ENCODE measurements around the gene CCDC172.

Gene CCDC172

DNA sequence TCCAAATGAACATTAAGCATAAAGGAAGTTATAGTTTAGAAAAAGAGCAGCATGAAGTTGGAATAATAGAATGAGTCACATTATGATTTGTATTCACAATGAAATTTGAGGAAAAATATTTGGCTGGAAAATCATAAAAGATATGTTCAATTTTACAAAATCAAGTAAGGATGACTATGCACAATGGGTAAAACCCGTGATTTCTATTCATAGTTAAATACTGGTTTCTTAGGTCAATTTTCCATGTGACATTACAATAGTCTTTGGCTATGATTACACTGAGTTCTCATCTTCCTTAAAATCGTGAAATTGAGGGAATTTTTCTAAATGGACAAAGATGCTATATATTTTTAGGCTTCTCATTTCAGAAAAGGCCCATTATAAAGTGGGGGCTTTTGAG is 17.4 kb upstream of the CCDC172 start:
- Histone ChIP-seq H3K4me3 (ENCODE audit: low read length) (no peak overlapping the region), H3K4me1 (ENCODE audit: control insufficient read depth, insufficient read depth, low read length) (no peaks in the 10 kb centered on the region), H3K9ac (ENCODE audit: low read length) (no peak overlapping the region), H3K27me3 (ENCODE audit: control insufficient read depth, insufficient read depth, low read length) (no peaks in the 10 kb centered on the region), H3K36me3 (ENCODE audit: control insufficient read depth, insufficient read depth, low read length) (no peaks in the 10 kb centered on the region), H3K9me3 (ENCODE audit: control insufficient read depth, low read length) (no peaks in the 10 kb centered on the region)

DNA sequence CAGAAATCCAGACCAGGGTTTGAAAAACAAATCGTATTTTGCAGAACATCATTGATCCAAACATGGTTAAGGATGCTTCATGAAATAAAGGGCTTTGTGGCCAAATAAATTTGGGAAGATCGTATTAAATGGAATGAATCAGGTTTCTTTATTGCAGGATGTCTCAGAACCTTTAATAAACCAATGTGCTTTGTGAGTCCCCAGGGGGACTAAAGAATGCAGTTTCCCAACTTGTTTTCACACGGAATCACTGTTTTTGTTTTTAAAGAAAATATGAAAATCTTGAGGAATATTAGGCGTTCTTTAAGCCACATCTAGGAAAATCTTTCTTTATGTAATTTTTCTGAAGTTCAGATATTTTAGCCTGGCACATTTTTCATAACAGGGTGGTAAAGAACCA is 16.8 kb upstream of the CCDC172 start:
- H3K36me3 ChIP-seq (ENCODE audit: control insufficient read depth, insufficient read depth, low read length) = no peaks in the 10 kb centered on the region
- H3K9me3 ChIP-seq (ENCODE audit: control insufficient read depth, low read length) = no peaks in the 10 kb centered on the region
- no peak overlapping the region for H3K9ac ChIP-seq (ENCODE audit: low read length)
- no peaks in the 10 kb centered on the region for H3K4me1 ChIP-seq (ENCODE audit: control insufficient read depth, insufficient read depth, low read length)
- no peaks in the 10 kb centered on the region for H3K27me3 ChIP-seq (ENCODE audit: control insufficient read depth, insufficient read depth, low read length)
- H3K4me3 ChIP-seq (ENCODE audit: low read length) = no peak overlapping the region

DNA sequence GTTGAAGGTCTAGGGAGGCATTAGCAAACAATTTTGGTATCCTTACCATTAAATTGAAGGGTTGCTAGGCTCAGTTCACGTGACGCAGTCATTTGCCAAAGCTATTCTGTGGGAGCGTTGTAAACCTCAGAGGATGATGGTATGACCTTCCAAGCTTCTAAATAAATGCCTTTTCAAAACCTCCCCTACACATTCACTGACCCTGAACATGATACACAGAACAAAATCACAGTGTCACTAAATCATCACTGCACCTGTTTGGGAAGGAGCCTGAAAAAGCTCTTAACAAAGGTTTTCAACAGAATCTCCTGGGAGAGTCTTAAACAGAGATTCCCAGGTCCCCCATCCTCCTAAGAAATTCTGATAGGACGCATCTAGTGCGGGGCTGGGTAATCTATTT is 13.2 kb upstream of the CCDC172 start:
- Histone ChIP-seq H3K4me3 (ENCODE audit: low read length) (no peak overlapping the region), H3K4me1 (ENCODE audit: control insufficient read depth, insufficient read depth, low read length) (no peaks in the 10 kb centered on the region), H3K36me3 (ENCODE audit: control insufficient read depth, insufficient read depth, low read length) (no peaks in the 10 kb centered on the region), H3K27me3 (ENCODE audit: control insufficient read depth, insufficient read depth, low read length) (no peaks in the 10 kb centered on the region), H3K9ac (ENCODE audit: low read length) (no peak overlapping the region), H3K9me3 (ENCODE audit: control insufficient read depth, low read length) (no peaks in the 10 kb centered on the region)

DNA sequence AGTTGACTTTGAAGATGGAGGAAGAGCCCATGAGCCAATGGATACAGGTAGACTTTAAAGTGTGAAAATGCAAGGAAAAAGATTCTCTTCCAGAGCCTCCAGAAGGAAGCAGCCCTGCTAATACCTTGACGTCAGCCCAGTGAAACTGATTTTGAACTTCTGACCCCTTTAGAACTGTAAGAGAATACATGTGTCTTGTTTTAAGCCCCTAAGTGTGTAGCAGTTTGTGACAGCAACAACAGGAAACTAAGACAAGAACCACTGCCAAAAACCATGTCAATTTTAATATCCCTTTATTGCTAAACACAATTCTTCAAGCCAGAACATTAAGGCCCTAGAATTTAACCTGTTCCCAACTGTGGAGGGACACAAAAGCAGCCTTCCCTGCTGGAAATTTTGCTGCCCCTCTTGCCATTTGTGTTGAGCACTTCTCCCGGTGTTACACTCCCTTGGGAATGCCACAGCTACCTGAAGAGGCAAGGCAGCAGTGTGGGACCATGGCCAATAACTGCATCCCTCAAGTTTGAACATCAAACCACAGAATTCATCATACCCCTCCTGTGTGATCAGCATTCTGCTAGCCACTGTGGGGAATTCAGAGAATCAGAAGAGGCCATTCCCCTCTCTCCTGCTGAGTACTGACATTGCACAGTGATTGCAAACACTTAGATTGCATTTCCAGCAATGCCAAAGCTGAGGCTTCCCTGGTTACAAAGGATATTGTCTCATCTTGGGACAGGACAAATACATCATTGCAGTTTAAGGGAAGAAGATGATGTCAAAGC is 12.3 kb upstream of the CCDC172 start:
- Histone ChIP-seq H3K36me3 (ENCODE audit: control insufficient read depth, insufficient read depth, low read length) (no peaks in the 10 kb centered on the region), H3K9ac (ENCODE audit: low read length) (no peak overlapping the region), H3K27me3 (ENCODE audit: control insufficient read depth, insufficient read depth, low read length) (no peaks in the 10 kb centered on the region), H3K4me1 (ENCODE audit: control insufficient read depth, insufficient read depth, low read length) (no peaks in the 10 kb centered on the region), H3K4me3 (ENCODE audit: low read length) (no peak overlapping the region), H3K9me3 (ENCODE audit: control insufficient read depth, low read length) (no peaks in the 10 kb centered on the region)

DNA sequence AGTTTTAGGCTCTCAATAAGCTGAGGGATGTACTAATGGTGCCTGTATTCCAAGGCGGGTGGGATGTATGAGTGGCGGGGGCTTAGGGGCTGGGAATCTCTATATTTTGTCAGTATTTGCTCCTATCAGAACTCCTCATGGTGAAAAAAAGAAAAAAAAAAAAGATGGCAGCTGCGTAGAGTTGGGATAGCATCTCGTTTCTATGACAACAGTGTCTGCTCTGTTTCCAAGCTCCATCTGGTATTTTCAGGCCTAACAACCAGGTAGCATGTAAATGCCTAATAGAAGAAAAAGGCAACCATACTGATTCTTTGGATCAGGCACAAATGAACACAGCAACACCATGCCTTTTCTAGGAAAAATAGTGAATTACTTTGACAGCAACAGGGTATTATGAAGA is 11.7 kb upstream of the CCDC172 start:
- no peaks in the 10 kb centered on the region for H3K9me3 ChIP-seq (ENCODE audit: control insufficient read depth, low read length)
- no peak overlapping the region for H3K9ac ChIP-seq (ENCODE audit: low read length)
- H3K36me3 ChIP-seq (ENCODE audit: control insufficient read depth, insufficient read depth, low read length) = no peaks in the 10 kb centered on the region
- no peak overlapping the region for H3K4me3 ChIP-seq (ENCODE audit: low read length)
- no peaks in the 10 kb centered on the region for H3K27me3 ChIP-seq (ENCODE audit: control insufficient read depth, insufficient read depth, low read length)
- no peaks in the 10 kb centered on the region for H3K4me1 ChIP-seq (ENCODE audit: control insufficient read depth, insufficient read depth, low read length)

DNA sequence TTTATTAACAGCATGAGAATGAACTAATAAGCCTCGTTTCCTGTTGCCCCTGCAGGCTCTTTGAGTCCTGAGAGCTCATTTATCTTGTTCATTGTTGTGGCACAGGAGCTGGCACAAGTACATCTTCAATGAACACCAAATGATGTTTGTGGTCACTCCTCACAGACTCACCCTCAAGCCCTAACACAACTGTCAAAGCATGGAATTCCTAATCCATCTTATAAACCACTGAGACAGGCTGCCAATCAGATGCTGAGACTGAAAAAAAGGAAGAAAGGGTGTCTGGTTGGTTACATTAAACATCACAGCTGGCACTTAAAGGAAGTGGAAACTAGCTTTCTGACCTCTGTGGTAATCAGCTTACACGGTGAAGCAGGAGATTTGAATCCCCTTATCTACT is 7.7 kb upstream of the CCDC172 start:
- no peaks in the 10 kb centered on the region for H3K36me3 ChIP-seq (ENCODE audit: control insufficient read depth, insufficient read depth, low read length)
- no peak overlapping the region for H3K4me3 ChIP-seq (ENCODE audit: low read length)
- no peaks in the 10 kb centered on the region for H3K9me3 ChIP-seq (ENCODE audit: control insufficient read depth, low read length)
- no peaks in the 10 kb centered on the region for H3K4me1 ChIP-seq (ENCODE audit: control insufficient read depth, insufficient read depth, low read length)
- no peaks in the 10 kb centered on the region for H3K27me3 ChIP-seq (ENCODE audit: control insufficient read depth, insufficient read depth, low read length)
- H3K9ac ChIP-seq (ENCODE audit: low read length) = no peak overlapping the region

DNA sequence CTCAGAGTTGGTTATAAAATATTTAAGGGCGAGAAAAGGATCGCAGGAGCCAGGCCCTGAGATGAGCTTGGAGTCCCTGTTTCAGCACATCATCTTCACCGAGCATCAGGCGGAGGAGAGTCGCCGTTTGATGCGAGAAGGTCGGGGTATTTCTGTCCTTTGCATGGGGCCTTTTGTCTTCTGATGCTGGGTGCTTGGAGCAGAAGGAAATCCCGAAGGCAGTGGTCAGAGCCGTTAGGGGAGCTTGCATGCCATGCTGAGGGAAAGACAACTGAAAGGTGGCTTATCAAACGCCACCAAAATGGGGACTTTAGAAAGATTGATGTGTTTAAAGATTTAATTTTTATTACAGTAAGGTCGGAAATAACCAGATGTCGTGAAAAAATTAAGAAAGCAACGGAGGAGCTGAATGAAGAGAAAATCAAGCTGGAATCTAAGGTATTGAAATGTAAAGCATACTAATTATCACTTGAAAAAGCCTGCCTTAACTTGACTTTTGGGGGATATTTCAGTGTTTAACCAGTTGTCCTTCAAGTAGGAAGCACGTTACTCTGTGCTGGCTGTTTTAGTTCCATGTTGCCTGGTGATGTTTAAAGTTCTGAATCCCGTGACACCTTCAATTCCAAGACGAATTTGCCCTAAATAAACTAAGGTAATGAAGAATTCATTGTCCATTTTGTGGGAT is 845 bp downstream of the CCDC172 start:
- no peak overlapping the region for H3K9ac ChIP-seq (ENCODE audit: low read length)
- H3K4me3 ChIP-seq (ENCODE audit: low read length) = no peak overlapping the region
- no peaks in the 10 kb centered on the region for H3K4me1 ChIP-seq (ENCODE audit: control insufficient read depth, insufficient read depth, low read length)
- H3K9me3 ChIP-seq (ENCODE audit: control insufficient read depth, low read length) = no peaks in the 10 kb centered on the region
- no peaks in the 10 kb centered on the region for H3K27me3 ChIP-seq (ENCODE audit: control insufficient read depth, insufficient read depth, low read length)
- no peaks in the 10 kb centered on the region for H3K36me3 ChIP-seq (ENCODE audit: control insufficient read depth, insufficient read depth, low read length)

DNA sequence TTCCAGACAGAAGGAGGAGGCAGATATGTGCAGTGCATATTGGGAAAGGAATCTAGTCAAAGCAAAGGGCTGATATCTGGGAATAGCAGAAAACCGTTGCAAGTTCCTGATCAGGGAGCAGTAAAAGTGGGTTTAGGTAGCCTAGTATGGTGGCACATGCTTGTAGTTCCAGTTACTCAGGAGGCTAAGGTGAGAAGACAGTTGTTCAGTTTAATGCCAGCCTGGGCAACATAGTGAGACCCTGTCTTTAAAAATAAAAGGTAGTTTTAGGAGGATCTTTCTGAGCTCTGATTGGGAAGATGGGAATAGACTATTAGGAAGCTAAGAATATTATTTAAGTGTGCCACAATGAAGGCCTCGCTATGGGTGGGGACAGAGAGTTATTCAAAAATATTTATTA is 1.7 kb downstream of the CCDC172 start:
- no peaks in the 10 kb centered on the region for H3K36me3 ChIP-seq (ENCODE audit: control insufficient read depth, insufficient read depth, low read length)
- no peaks in the 10 kb centered on the region for H3K27me3 ChIP-seq (ENCODE audit: control insufficient read depth, insufficient read depth, low read length)
- no peaks in the 10 kb centered on the region for H3K9me3 ChIP-seq (ENCODE audit: control insufficient read depth, low read length)
- H3K9ac ChIP-seq (ENCODE audit: low read length) = no peak overlapping the region
- H3K4me3 ChIP-seq (ENCODE audit: low read length) = no peak overlapping the region
- H3K4me1 ChIP-seq (ENCODE audit: control insufficient read depth, insufficient read depth, low read length) = no peaks in the 10 kb centered on the region

DNA sequence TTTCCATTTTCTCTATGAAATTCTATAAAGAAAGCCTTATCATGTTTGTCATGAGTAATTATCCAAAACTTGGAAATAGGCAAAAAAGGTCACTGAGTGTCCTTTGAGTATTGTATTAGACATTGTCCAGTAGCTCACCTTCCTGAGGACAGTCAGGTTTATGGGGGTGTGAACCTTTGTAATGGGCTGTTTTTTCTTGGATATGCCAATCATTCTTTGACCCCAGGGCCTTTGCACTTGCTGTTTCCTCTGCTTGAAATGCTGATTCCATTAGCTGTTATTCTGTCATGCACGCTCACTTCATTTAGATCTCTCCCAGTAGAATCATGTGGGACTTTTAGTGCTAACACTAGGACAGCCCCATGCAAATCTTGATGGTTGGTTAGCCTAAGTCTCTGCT is 4.9 kb downstream of the CCDC172 start:
- Histone ChIP-seq H3K9ac (ENCODE audit: low read length) (no peak overlapping the region), H3K4me1 (ENCODE audit: control insufficient read depth, insufficient read depth, low read length) (no peaks in the 10 kb centered on the region), H3K4me3 (ENCODE audit: low read length) (no peak overlapping the region), H3K27me3 (ENCODE audit: control insufficient read depth, insufficient read depth, low read length) (no peaks in the 10 kb centered on the region), H3K36me3 (ENCODE audit: control insufficient read depth, insufficient read depth, low read length) (no peaks in the 10 kb centered on the region), H3K9me3 (ENCODE audit: control insufficient read depth, low read length) (no peaks in the 10 kb centered on the region)

DNA sequence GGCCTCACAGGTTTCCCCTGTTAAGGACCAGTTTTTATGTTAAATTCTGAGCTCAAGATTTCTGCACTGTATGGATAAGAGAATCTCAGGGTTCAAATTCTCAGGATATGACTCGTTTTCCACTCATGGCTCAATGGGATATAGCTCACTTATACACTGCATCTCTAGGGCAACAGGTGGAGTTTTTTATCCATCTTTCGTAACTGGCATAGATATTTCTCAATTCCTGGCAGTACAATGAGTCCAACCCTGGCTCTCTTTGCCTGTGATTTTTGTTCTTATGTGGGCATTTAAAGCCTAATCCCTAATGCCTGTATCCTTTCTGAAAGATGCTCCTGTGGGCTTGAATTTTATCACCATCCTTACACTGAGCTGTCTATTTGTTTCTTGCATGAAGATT is 7.6 kb downstream of the CCDC172 start:
- Histone ChIP-seq H3K27me3 (ENCODE audit: control insufficient read depth, insufficient read depth, low read length) (no peaks in the 10 kb centered on the region), H3K4me3 (ENCODE audit: low read length) (no peak overlapping the region), H3K36me3 (ENCODE audit: control insufficient read depth, insufficient read depth, low read length) (no peaks in the 10 kb centered on the region), H3K9ac (ENCODE audit: low read length) (no peak overlapping the region), H3K9me3 (ENCODE audit: control insufficient read depth, low read length) (no peaks in the 10 kb centered on the region), H3K4me1 (ENCODE audit: control insufficient read depth, insufficient read depth, low read length) (no peaks in the 10 kb centered on the region)

DNA sequence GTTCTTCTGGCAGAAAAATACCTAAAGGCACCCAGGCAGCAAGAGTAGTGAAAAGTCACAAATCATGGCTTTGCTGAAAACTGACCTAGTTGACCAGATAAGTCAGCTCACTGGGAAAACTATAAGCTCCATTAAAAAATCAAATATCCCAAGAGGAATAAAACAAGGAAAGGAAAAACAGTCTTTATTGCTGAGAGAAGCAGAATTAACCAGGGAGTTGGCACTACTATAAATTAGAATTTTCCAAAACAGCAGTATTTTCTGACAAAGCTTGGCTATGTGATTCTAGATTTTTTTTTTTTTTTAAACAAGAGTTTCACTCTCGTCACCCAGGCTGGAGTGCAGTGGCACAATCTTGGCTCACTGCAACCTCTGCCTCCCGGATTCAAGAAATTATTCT is 12.6 kb downstream of the CCDC172 start:
- H3K4me3 ChIP-seq (ENCODE audit: low read length) = no peak overlapping the region

DNA sequence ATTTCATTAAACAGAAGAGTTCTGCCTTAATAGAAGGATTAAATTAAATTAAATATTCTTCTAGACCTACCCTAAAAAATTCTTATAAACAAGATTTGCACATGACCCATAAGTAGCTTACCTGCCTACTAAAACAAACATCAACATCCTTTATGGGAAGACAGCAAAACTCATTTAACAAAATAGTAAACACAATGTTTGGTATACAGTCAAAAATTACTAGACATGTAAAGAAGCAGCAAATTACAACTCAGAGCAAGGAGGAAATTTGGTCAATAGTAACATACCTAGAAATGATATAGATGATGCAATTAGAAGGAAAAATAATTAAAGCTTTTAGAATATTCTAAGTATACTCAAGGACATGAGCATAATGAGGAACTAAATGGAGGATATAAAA is 27.9 kb downstream of the CCDC172 start:
- no peaks in the 10 kb centered on the region for H3K27me3 ChIP-seq (ENCODE audit: control insufficient read depth, insufficient read depth, low read length)
- no peaks in the 10 kb centered on the region for H3K36me3 ChIP-seq (ENCODE audit: control insufficient read depth, insufficient read depth, low read length)
- H3K4me3 ChIP-seq (ENCODE audit: low read length) = no peak overlapping the region
- H3K4me1 ChIP-seq (ENCODE audit: control insufficient read depth, insufficient read depth, low read length) = no peaks in the 10 kb centered on the region
- H3K9ac ChIP-seq (ENCODE audit: low read length) = no peak overlapping the region
- H3K9me3 ChIP-seq (ENCODE audit: control insufficient read depth, low read length) = no peaks in the 10 kb centered on the region

More for the DNA sequence above, 12.6 kb downstream of the CCDC172 start:
- Histone ChIP-seq H3K9me3 (ENCODE audit: control insufficient read depth, low read length) (no peaks in the 10 kb centered on the region), H3K9ac (ENCODE audit: low read length) (no peak overlapping the region), H3K4me1 (ENCODE audit: control insufficient read depth, insufficient read depth, low read length) (no peaks in the 10 kb centered on the region), H3K36me3 (ENCODE audit: control insufficient read depth, insufficient read depth, low read length) (no peaks in the 10 kb centered on the region), H3K27me3 (ENCODE audit: control insufficient read depth, insufficient read depth, low read length) (no peaks in the 10 kb centered on the region)

Measured in mucosa of stomach (tissue), 1 donor.